ENCODE measurements around the gene LEMD2. TPM values are rescaled to one million over a fixed set of nuclear protein-coding genes. Genes with fewer than 3 reads are reported as not detected.

The LEMD2 gene
- total RNA-seq, 1 experiment from 2014 or later: 42.1 TPM

DNA sequence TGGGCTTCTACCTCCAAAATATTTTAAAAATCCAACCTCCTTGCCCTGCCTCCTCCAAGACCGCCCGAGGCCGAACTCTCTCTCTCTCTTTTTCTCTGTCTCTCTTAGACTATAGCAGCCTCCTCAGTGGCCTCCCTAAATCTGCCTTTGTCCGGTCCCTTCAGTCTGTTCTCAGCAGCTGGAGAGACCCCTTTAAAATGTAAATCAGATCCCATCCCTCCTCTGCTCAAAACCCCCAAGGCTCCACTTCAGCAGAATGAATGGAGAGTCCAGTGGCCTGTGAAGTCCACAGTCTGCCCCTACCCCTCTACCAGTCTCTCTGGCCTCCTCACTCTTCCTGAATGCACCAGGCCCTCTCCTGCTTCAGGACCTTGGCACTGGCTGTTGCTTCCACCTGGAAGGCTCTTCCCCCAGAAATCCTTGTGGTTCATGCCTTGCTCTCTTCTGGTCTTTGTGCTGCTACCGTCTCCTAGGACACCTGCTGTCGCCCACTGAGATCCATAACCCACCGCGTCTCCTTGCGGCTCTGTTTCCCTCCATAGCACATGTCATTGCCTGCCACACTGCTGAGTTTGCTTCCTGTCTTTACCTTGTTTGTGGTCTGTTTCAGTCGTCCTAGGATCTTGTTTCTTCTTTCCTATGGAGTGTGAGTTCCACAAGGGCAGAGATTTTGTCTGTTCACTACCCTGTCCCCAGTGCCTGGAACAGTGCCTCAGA, 8.9 kb upstream of the LEMD2 start:
- DNase-seq (ENCODE audit: low spot score): no peak

DNA sequence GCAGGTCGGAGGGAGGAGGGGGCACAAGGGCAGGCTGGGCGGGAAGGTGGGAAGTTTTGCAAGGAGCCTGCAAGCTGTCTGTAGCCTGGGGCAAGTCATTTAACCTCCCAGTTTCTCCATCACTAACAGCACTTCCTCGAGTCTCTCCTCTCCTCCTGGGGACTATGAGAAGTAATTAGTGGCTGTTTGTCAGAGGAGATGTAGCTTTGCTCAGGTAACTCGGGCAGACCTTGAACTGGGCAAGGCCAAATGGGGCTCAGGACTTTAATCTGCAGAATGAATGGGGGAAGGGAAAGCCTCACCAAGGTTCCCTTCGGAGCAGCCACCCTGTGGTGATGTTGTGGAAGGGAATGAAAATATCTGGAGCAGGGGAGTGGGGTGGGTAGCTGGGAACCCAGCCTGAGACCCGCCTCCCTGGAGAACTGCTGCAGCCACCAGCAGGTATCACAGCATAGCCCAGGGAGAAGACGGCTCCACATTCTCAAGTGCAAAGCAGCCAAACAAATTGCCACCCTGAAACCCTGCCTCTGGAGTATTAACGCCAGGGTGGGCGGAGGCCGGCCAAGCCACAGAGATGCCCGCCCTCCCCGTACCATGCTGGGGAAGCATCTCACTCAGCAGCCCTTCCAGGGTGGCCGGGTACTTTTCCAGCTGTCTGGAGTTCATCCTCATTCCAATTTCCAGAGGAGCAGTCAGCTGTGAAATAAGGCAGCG, 6.1 kb upstream of the LEMD2 start:
- DNase-seq (ENCODE audit: low spot score): no peak

DNA sequence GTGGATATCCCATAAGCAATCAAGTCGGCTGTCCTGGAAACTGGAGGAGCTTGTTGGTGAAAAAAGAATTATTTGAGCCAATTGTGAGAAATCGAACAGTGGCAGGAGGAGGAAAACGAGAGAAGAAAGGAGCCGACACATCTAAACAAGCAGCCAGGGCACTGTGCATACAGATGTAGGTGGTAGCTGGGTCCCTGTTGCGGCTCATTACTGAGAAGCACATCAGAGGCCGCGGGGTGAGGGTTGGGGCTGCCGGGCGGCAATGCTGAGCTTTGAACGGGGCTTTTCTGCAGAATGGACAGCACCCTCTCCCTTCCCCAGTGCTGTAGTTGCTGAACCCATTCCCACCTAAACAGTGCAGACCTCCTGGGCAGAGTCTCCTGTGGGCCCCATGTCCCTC, 4.1 kb upstream of the LEMD2 start:
- DNase-seq (ENCODE audit: low spot score): no peak

DNA sequence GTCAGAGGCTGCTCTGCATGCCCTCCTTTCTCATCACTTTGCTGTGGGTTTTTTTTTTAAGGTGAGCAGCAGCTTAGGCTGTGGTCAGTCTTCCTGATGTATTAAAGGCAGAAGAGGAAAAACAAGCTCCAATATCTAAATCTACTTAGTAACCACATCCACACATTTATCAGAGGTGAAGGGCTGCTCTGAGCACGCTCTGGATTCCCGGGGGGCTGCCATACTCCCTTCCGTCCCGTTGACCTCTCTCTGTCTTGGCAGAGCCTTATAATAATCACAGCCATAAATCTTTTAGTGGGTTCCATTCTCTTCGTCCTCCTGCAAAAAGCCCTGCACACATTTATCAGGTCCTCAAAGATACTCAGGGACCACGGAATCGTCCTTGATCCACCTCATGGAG, 2.7 kb upstream of the LEMD2 start:
- no peak for DNase-seq (ENCODE audit: low spot score)

DNA sequence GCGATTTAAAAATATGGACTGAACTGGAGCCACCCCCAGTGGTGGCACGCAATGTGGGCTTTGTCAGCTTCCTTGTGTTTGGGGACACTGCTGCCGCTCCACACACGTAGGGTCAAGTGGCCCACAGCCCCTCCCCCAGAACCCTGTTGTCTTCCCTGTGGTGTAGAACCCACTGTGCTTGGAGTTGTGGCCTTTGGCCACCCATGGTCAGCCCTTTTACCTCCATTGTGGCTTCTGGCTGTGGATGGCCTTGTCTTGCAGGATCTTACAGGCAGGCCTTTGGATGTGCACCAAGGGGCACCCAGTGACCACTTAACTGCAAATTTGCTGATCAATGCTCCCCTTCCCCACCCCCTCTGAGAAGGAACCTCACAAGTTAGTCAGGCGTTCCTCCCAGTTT, 2.0 kb upstream of the LEMD2 start:
- no peak for DNase-seq (ENCODE audit: low spot score)

DNA sequence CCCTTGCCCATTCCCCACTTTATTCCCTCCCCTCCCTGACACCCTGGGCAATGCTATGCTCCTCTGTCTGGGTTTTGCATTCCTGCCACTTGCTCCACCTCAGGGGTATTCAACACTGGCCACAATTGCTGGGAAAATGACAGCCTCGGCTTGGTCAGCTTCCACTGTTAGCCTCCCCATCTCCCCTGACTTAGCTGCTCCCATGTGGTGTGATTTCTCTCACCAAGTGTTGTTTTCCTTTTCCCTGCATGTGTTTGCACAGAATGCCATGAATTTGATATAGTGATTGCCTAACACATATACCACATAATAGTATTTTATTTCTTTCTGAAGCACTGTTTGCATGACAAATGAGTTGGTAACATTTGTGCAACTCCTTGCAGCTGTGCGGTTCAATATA, 1.4 kb upstream of the LEMD2 start:
- DNase-seq (ENCODE audit: low spot score): no peak

DNA sequence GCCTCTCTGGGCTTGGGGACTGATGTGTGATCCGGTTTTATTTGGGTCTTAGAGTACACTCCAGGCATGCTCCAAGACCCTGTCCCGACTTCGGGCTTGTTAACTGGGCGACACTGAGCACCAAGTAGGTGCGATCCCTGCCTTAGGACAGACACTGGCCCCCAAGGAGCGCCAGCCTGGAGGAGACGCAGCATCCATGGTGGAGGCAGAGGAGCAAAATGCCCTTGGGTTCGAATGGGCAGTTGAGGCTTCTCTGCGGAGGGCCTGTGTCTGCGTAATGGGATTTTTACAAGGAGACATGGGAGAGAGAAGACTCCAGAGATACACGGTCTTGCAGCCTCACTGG, 593 bp upstream of the LEMD2 start:
- no peak for DNase-seq (ENCODE audit: low spot score)

DNA sequence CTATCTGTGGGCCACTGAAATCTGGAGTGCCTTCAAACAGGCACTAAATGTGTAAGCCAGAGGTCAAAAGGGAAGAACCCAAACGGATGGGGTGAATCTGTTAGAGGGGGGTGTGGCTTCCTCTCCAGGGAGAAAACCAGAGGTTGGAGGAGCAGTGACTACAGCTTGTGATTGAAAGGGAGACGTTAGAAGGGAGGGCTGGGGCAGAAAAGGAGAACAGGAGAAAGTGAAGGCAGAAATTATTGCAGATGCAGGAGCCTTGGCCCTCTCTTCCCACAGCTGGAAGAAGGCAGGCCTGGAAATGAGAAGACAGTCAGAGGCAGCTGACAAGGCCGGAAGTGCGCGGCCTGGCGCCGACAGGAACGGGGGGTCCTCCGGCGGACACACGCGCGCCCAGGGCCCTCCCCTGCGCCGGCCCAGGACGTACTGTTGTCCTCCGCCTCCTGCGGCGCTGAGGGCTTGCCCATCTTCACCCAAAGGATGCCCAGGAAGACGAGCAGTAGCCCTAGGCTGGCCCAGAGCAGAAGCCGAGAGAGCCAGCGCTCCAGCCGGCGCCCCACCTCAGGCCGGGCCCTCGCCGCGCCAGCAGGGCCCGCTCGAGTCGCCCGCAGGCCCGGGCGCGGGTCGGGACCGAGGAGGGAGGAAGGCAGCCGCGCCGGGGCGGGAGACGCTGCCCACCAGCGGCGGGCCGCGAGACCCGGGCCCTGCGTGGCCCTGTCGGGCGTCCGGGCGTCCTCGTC, 806 bp downstream of the LEMD2 start:
- peak; percentile 46 for DNase-seq (ENCODE audit: low spot score)

DNA sequence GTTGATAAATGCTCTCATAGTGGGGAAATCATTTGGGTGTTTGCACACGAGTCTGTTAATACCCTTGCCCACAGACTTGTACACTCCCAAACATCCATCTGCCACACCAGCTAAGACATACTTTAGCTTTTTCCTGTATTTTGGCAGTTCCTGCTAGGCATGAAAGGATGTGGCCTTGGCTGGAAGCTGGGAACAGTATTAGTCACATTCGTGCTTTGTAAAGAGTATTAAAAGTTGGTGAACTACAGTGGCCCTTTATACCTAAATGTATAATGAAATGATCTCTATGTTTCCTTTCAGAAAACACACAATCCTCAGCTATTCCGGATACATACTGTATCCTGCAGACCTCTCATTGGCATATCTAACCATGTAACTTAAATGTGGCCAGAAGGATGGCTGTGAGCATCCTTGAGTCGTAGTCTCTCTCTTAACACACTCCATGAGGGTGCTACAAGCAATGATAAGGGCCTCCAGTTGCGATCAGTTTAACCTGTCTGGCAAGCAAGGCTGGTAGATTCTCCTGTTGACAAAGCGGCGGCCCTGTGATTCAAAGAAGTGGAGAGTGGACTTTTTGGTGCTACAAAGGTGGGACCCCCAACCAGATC, 1.5 kb downstream of the LEMD2 start:
- no peak for DNase-seq (ENCODE audit: low spot score)

DNA sequence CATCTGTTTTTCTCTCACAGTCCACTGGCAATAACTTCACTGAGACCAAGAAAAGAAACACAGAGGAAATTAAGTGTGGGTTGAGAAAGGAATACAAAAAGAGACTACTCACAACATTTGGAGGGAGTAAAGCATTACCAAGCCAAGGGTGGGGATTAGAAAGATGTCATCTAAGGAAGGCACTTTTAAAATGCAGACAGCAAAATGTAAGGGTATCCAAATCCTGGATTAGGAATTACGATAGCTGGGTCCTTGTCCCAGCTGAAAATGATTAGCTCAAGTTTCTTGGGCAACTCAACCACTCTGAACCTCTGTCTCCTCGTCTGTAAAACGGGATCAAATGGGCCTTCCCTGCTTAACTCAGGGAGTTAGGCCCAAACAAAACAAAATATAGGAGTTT, 2.2 kb downstream of the LEMD2 start:
- DNase-seq (ENCODE audit: low spot score): no peak

DNA sequence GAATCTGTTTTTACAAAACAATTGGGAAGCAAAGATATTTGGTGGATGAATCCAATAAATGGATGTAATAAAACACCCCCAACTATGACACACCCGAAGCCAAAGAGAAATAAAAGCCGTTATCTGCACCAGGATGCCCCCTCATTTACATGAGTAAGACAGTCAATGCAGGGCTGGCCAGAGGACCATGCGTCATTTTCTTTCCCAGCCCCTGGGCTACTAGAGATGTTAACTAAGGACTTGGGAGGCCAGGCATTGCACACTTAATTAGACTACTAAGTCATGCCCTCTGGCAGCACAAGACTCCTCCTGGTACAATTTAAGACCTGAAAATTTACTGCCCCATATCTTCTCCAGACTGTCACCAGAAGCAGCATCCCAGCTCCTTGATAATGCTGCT, 3.2 kb downstream of the LEMD2 start:
- no peak for DNase-seq (ENCODE audit: low spot score)

DNA sequence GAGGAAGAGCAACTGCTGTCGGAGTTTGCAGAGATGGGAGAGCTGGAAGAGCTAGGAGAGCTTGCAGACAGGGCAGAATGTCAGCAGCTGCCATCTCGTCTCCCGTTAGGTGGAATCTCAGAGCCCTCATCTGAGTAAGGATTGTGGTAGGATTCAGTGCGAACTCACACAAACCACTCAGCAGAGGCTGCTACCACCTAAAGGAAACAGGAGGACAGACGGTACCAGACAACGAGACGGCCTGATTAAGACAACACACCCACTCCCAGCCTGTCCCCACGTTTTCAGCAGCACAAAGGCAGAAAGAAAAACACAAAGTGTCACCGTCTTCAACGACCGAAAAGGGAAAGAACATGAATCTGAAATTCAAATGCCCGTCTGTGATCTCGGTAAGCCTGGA, 4.1 kb downstream of the LEMD2 start:
- no peak for DNase-seq (ENCODE audit: low spot score)

DNA sequence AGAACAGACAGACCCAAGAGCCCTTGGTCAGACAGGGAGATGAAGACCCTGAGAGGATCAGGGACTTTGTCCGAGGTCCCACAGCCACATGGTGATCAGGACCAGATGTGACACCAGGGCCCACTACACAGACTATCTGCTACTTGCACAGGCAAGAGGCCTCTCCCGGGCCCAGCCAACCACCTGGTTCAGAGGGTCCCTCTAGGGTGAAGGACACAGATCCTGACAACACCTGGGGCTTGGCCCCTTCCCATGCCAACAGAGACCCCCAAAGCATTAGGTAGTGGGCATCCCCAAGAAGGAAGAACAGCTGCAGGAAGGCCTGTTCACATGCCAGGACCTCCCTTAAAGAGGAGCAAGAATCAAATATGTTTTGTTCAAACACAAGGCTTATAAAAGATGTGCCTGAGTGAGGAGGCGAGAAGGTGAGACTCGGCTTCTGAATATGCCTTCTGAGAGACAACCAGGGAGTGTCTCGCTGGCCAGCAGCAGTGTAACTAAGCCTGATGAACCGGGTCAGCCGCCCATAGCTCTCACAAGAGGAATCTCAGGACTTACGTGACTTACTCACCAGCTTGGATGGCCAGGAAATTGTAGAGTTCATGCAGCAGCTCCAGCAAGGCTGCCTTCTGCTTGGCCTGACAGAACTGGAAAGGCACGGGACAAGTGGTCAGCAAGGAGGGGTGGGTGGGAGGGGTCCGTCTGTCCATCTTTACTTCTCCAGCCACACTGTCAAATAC, 5.0 kb downstream of the LEMD2 start:
- no peak for DNase-seq (ENCODE audit: low spot score)

DNA sequence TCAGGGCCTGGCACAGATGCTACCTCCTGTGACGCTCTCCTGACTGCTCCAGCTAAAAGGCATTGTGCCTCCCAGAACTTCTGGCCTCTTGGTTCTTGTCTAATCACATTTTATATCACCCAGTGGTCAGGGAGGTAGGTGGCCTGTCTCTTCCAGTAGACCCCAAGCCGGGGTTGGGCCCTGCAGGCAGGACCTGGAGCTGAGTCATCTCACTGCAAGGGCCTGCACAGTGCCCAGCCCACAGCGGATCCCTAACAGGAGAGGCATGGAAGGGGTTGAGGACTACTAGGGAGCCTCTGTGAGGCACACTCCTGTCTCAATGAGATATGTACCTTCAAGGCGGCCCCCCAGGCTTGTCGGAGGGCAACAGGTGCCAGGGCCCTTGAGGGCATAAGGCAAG, 6.4 kb downstream of the LEMD2 start:
- no peak for DNase-seq (ENCODE audit: low spot score)

DNA sequence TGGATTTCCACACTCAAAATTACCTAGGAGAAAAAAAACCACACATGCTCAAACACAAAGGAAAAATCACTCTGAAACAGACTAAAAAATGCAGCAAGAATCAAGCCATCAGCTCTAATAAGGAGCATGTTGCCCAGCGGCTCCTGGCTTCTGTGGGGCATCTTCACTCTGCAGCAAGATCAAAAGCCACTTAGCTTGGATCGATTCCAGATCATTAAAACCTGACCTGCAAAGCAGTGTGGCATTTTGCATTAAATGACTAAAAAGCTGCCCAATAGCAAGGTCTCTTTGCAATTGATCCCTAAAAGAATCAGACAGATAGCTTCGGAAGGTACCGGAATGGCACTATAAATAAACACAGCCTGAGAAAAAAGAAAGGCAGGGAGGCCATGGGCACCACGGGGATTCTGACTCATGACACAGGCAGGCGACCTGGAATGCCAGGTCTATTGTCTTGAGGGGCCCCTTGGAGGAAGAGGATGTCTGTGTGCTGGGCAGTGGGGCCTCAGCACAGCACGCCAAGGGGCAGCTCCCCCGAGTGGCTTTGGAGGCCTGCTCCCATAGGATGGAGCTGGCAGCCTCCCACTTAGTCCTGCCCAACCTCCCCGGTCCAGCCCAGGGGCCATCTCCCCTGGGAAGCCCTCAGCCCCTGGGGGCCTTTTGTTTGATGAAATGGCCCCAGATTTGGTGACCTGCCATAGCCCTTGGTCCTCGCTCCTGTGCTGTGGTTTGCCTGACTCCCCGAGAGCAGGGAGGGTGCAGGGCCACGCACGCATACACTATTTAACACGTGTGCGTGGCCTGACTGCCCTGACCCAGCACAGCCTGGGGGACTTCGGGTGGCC, 7.6 kb downstream of the LEMD2 start:
- no peak for DNase-seq (ENCODE audit: low spot score)

DNA sequence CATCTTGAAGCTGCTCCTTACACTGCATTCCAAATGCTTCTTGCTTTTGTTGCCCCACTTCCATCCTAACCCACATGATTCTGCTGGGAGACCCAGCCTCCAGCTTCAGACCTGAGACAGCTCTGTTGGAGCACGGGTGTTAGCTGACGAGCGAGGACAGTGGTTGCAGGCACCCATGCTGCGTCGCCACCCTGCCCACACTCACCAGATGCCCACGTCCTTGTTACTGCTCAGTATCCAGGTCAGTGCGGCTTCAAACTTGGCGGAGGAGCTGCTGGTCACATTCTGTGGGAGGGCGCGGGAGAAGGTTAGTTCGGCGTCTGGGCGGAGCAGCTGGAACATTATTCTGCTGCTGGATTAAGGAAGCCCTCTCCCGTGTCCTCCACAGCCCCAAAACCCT, 9.0 kb downstream of the LEMD2 start:
- no peak for DNase-seq (ENCODE audit: low spot score)

DNA sequence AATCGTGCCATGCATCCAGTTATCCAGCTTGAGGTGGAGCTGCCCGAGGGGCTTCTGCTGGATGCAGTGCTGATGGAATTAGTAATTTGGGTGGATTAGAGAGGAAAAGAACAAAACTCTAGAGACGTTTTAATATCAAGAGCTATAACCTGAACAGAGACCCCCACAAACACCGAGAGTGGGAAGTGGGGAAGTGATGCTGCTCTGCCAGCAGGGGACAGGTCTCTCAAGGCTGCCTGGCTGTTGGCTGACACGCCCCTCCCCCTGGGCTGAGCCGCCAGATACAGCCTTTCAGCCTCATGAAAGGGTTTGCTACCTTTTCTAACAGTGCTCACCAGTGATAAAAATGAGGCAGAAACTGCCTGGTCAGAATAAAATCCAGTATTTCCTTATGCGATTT, 9.6 kb downstream of the LEMD2 start:
- DNase-seq (ENCODE audit: low spot score): no peak

DNA sequence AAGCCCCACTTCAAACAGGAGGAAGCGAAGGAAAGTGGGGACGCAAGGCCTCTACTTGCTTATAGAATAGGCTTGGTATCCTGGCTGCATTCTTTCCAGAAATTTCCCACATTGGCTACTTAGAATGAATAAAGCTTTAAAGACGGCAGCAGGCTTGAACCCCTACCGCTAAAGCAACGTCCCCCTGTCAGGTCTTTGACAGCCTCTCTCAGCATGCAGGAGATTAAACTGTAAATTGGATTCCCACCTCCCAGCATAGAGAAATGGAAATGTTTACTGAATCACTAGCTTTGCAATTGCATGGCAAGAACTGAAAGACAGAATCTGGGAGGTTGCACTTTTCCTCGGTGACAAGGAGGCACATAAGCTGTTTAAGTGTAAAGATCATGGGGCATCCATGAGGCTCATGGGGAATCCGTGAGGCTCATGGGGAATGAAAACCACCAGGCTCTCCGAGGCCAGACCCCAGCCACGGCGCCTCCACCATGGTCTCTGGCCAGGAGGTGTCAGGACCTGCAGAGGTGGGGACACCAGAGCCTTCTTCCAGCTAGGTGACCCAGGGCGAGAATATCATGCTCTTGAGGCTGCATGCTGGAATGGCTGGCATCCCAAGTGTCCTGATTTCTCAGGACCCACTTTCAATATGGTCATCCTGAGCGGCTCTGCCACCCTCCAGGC, 10.3 kb downstream of the LEMD2 start:
- no peak for DNase-seq (ENCODE audit: low spot score)

DNA sequence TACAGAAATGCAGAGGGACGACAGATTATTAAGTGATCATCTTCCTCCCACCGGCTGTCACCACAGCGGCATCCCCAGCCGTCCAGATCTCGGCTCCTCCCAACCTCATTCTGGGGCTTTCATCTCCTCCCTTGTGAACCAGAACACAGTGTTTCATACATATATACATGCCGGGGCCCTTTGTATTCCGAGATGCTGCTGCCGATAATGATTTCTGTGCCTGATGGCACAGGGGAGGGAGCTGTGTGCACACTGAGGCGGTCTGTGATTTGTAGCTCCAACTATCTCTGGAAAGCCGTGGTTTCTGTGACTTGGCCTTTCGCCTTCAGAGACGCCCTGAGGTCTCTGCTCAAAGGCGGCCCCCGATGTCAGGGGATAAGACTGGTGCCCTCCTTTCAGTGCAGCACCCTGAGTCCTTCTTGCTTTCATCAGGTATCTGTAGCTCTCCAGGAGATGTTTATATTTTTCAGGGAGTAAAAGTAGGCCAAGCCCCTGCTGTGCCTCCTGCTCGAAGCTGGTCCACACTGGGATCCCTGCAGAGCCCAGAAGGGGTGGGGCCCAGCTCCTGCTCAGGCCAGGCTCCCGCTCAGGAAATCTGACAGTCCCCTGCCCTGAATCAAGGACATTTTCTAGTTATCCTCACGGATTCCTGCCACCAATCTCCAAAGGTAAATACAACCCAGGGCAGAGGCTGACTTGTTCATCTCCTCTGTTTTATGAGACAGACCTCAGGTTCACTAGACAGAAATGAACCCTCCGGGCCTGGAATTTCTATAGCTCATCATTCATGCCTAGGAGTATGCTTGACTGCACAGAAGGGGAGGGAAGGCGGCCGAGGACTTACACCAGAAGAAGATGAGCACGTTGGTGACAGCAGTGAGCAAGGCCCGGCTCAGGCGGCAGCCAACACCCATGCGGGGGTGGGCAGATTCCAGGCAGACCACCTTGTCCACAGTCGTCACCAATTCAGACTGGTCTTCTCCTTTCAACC, 11.2 kb downstream of the LEMD2 start:
- DNase-seq (ENCODE audit: low spot score): no peak
